Subcutaneous adipose tissue (tissue), 4 donors: ENCODE results near the gene TTYH3. TPM values are rescaled to one million over a fixed set of nuclear protein-coding genes. Genes with fewer than 3 reads are reported as not detected.

Experiments
- CTCF ChIP-seq: fragments of 450-650 bp; IDR thresholded peaks from one replicate; pipeline ENCODE4 v1.5.1; 2016; ENCODE audit warnings: low read depth, mild to moderate bottlenecking, control low read depth, antibody characterized with exemption, moderate library complexity
- total RNA-seq, 4 donors: library from RNA; depleted of rRNA; stranded (reverse); fragments of >200 nt; gene quantifications; one replicate each; pipeline ENCODE4 v1.1.0, GENCODE V29; 2016

The TTYH3 gene
- total RNA-seq, 4 donors from 2014 or later: 16.0 to 45.4 (median 21.5) TPM

- no peak for TF ChIP-seq CTCF
Measured at GRCh38 chr7:2640482-2640830, 8.7 kb downstream of the TTYH3 start.

GRCh38 chr7:2640846-2641316, 9.1 kb downstream of the TTYH3 start:
- TF ChIP-seq CTCF: no peak

- no peak for TF ChIP-seq CTCF
Measured at GRCh38 chr7:2641406-2642393, 9.9 kb downstream of the TTYH3 start.

- TF ChIP-seq CTCF: no peak
Measured at GRCh38 chr7:2643386-2644219, 11.8 kb downstream of the TTYH3 start.

GRCh38 chr7:2644220-2644561, 12.4 kb downstream of the TTYH3 start:
- TF ChIP-seq CTCF: no peak

- no peak for TF ChIP-seq CTCF
Measured at GRCh38 chr7:2644562-2645273, 12.9 kb downstream of the TTYH3 start.
